Aorta (tissue), 5 donors: ENCODE results near the gene RUSC2. TPM values are rescaled to one million over a fixed set of nuclear protein-coding genes. Genes with fewer than 3 reads are reported as not detected.
"Not testable (repeated sequence)": the region's sequence is repeated elsewhere in the genome, so short reads cannot be mapped to it uniquely, and the experiment has no call there.

Source experiments
- ATAC-seq: fragments of 200-7000 bp; cut with Tn5 transposase; one replicate; pipeline ENCODE4 v1.9.1; 2022; ENCODE audit warnings: moderate library complexity; ENCODE audit not compliant: low FRiP score
- DNase-seq, 2 donors: peaks; one replicate each; pipeline ENCODE4 v3.0.0-alpha.2; 2020
- H3K27ac ChIP-seq, 2 donors: one replicate each; pipeline ENCODE4 v1.5.1; 2013; ENCODE audit warnings: low read length in 2 of 2, mild to moderate bottlenecking in 2 of 2, moderate library complexity in 2 of 2, control low read depth in 1 of 2, inconsistent platforms in 1 of 2, low read depth in 1 of 2
- H3K27me3 ChIP-seq, 2 donors: one replicate each; pipeline ENCODE4 v1.6.1; 2013; ENCODE audit warnings: control low read depth in 1 of 2, low read length in 1 of 2, mild to moderate bottlenecking in 1 of 2, moderate library complexity in 1 of 2; ENCODE audit not compliant: insufficient read depth in 2 of 2, control insufficient read depth in 1 of 2
- H3K36me3 ChIP-seq, 2 donors: one replicate each; pipeline ENCODE4 v1.6.1; 2013; ENCODE audit warnings: control low read depth in 1 of 2, low read length in 1 of 2, mild to moderate bottlenecking in 1 of 2; ENCODE audit not compliant: insufficient read depth in 2 of 2, control insufficient read depth in 1 of 2
- H3K4me1 ChIP-seq, 2 donors: one replicate each; pipeline ENCODE4 v1.6.1; 2013; ENCODE audit warnings: low read length in 2 of 2, control low read depth in 1 of 2, mild to moderate bottlenecking in 1 of 2, moderate library complexity in 1 of 2; ENCODE audit not compliant: insufficient read depth in 2 of 2, control insufficient read depth in 1 of 2
- H3K4me3 ChIP-seq, 2 donors: one replicate each; pipeline ENCODE4 v1.5.1; 2013; ENCODE audit warnings: low read length in 2 of 2, control low read depth in 1 of 2, mild to moderate bottlenecking in 1 of 2
- H3K9me3 ChIP-seq: one replicate; pipeline ENCODE4 v1.6.1; 2013; ENCODE audit warnings: mild to moderate bottlenecking, low read length; ENCODE audit not compliant: control insufficient read depth
- WGBS, 2 donors: extraction: QIAGEN DNeasy Blood & Tissue Kit; methylation state at CpG; one replicate each; pipeline ENCODE4 v1.1.7; 2013; 5-methylcytosine and 5-hydroxymethylcytosine counted together
- intact Hi-C, 2 donors: fragments of 100-400 bp; cut with DNase I; formaldehyde crosslinking; loops; one replicate each; pipeline versions ENCODE4 v1.14.2 to v1.15.0; 2022
- polyA plus RNA-seq, 2 donors: library from polyadenylated mRNA; stranded (reverse); fragments of 200-250 nt; gene quantifications; one replicate each; pipeline ENCODE4 v1.2.3, GENCODE V29; 2013
- total RNA-seq, 2 donors: library from RNA; stranded (reverse); fragmentation: NEBNext Ultra II Directional; extraction: Animal tissue kit (Norgen Biotek cat#: 25700); gene quantifications; one replicate each; pipeline ENCODE4 v1.2.1, GENCODE V29; 2021
- donor health status: healthy with polysubstance abuse.
- donor health status: Bipolar disorder and iron deficiency.
- donor health status: DM: no; HTN: no; CAD: no.
- donor health status: DM: no; HTN: no; CAD: no.
- donor health status: DM: yes; HTN: yes; CAD: no.

The RUSC2 gene
- total and polyA plus RNA-seq, 4 donors, result 11.0 to 112 (median 62.0) TPM

DNA sequence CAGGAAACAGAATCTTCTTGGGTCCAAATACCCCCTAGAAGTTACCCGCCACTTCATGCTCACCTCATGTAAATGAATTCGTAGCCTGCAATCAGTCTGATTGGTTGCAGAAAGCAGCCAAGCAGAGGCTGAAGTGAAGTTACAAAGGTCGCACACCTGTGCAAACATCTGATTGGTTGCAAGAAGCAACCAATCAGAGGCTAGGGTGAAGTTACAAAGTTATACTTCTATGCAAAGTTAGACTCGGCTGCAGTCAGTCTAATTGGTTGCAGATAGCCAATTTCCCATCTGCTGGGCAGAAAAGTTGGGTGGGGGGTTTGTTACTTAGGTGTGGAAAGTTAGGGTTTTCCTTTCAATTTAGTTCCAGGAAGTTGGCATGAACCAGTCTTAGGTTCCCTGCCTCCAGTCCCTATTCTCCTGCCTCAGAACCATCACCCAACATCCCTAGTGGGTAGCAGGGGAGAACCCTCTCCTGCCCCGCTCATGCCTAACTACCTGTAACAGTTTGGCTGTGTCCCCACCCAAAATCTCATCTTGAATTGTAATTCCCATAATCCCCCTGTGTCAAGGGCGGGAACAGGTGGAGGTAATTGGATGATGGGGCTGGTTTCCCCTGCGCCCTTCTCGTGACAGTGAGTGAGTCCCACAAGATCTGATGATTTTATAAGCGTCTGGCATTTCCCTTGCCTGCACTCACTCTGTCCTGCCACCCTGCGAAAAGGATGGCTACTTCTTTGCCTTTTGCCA, 1.2 kb upstream of the RUSC2 start:
- peak overlapping the region in 1 of 2 donors; percentile 87 for H3K4me3 ChIP-seq
- no peak for DNase-seq
- H3K27ac ChIP-seq, result peak overlapping the region; percentile 65 to 89
- WGBS, 2 donors, result 77 to 80% methylated on average over 10 of the region's 10 CpGs
- H3K36me3 ChIP-seq, result no peaks in the 10 kb centered on the region
- no peaks in the 10 kb centered on the region for H3K27me3 ChIP-seq
- no peaks in the 10 kb centered on the region for H3K4me1 ChIP-seq
- no peaks in the 10 kb centered on the region for H3K9me3 ChIP-seq
- ATAC-seq, result no peak
- intact Hi-C loops, result loop anchor here (2.0 kb wide), 1 partner anchor 66 kb away; no protein-coding TSS in a partner anchor

DNA sequence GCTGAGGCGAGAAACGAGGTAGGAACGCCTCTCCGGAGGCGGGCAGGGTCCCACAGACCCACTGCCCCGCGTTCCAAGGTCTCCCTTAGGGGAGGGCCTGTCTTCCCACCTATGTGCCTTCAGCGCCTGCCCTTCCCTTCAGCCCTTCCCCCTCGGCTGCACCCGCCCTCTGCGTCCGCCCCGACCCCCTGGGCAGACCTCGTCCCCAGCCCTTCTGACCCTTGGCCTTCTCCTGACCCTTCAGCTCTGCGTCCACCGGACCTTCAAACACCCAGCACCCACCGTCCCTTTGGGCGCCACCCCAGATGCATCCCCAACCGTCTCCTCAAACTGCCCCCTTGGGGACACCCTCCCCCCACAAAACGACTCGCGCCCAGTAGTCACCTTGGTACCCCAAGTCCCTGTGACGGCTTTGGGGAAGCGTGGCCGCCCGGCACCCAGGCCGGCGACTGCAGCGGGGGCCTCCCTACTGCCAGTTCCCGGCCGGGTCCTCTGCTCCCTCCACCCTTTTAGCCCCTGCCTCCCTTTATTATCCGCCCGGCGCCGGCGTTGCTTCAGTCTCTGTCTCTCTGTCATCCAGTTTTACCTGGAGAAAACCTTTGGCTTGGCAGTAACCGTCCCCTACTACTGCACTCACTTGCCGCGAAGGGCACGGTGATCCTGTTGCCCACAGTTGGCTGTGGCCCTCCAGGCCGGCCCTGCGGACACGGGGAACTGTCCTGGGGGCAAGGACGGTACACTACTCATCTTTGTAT, 421 bp downstream of the RUSC2 start:
- no peaks in the 10 kb centered on the region for H3K4me1 ChIP-seq
- intact Hi-C loops, result loop anchor here in 1 of 2 donors (5.0 kb wide), 2 partner anchors 47 to 112 kb away; no protein-coding TSS in a partner anchor
- peak overlapping the region; percentile 65 to 89 for H3K27ac ChIP-seq
- 2% methylated on average over 43 to 44 of the region's 44 CpGs for WGBS, 2 donors
- H3K27me3 ChIP-seq, result no peaks in the 10 kb centered on the region
- no peaks in the 10 kb centered on the region for H3K9me3 ChIP-seq
- peak overlapping the region; percentile 83 to 87 for H3K4me3 ChIP-seq
- peak; percentile 63 to 82 for DNase-seq
- ATAC-seq, result peak; percentile 58
- no peaks in the 10 kb centered on the region for H3K36me3 ChIP-seq

DNA sequence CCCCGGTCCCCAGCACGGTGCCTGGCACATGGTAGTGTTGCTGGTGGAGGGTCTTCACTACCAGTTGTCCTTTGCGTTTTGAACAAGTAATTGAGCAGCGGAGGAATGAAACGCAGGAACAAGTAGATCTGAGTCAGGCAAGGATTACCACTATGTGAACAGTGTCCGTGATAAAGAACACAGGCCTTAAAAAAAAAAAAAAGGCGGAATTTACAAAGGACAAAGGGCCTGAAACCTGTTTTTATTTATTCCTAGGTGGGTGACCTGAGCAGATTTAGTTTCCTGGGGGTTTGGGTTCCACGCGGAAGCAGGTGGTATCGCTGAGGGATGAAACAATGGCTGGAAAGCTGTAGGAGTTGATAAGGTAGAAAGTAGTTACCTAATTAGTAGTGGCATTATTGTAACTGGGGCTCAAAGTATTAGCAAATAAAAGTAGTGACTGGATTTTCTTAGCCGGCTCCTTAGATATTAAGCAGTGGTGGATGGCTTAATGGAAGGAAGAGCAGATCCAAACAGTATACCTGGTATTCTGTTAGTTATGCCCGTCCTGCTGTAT, 1.1 kb downstream of the RUSC2 start:
- intact Hi-C loops, result loop anchor here in 1 of 2 donors (5.0 kb wide), 2 partner anchors 46 to 111 kb away; no protein-coding TSS in a partner anchor
- H3K27ac ChIP-seq, result peak overlapping the region; percentile 65 to 89
- H3K4me3 ChIP-seq, result peak overlapping the region; percentile 83 to 87
- no peaks in the 10 kb centered on the region for H3K27me3 ChIP-seq
- no peaks in the 10 kb centered on the region for H3K4me1 ChIP-seq
- no peak for DNase-seq
- no peaks in the 10 kb centered on the region for H3K36me3 ChIP-seq
- WGBS, 2 donors, result 8 to 10% methylated on average over 12 of the region's 12 CpGs
- no peaks in the 10 kb centered on the region for H3K9me3 ChIP-seq
- ATAC-seq, result peak; percentile 1

DNA sequence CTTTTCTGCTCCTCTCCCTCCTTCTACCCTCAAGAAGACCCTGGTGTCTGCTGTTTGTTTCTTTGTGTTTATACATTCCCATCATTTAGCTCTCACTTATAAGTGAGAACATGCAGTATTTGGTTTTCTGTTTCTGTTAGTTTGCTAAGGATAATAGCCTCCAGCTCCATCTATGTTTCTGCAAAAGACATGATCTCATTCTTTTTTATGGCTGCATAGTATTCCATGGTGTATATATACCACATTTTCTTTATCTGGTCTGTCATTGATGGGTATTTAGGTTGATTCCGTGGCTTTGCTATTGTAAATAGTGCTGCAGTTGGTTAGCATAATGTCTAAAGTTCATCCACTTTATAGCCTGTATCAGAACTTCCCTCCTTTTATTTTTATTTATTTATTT, 3.2 kb downstream of the RUSC2 start:
- intact Hi-C loops, result loop anchor here in 1 of 2 donors (2.0 to 5.0 kb wide), 3 partner anchors 26 to 109 kb away; no protein-coding TSS in a partner anchor
- not testable (repeated sequence) for H3K4me1 ChIP-seq, H3K27ac ChIP-seq, H3K4me3 ChIP-seq, DNase-seq, H3K27me3 ChIP-seq, H3K9me3 ChIP-seq, ATAC-seq, H3K36me3 ChIP-seq
- WGBS, 2 donors, result 88 to 94% methylated on average over 1 of the region's 1 CpG

DNA sequence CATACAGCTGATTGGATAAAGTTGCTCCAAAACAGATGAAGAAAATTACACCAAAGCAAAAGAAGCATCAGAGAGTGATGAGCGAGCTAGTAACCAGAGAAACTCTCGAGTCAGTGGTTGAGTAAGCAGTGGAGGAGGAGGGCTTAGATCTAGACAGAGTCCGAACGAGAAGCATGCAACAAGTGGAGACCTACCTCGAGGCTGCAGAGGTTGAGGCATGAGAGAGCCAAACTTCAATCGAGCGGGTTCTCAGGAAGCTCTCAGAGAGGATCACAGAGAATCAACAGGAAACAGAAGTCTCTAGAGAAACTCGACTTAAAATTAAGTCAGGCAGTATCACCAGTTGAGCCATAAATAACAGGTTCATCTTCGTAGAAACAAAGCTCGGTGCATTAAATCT, 6.1 kb downstream of the RUSC2 start:
- no peaks in the 10 kb centered on the region for H3K9me3 ChIP-seq
- DNase-seq, result no peak
- H3K27me3 ChIP-seq, result no peaks in the 10 kb centered on the region
- H3K36me3 ChIP-seq, result no peaks in the 10 kb centered on the region
- no peak overlapping the region for H3K4me3 ChIP-seq
- WGBS, 2 donors, result 84 to 88% methylated on average over 10 of the region's 10 CpGs
- intact Hi-C loops, result loop anchor here in 1 of 2 donors (2.0 kb wide), 1 partner anchor 15 kb away; no protein-coding TSS in a partner anchor
- ATAC-seq, result no peak
- H3K27ac ChIP-seq, result peak overlapping the region in 1 of 2 donors; percentile 8
- H3K4me1 ChIP-seq, result peaks cover 6% of the 10 kb centered on the region in 2 donors

DNA sequence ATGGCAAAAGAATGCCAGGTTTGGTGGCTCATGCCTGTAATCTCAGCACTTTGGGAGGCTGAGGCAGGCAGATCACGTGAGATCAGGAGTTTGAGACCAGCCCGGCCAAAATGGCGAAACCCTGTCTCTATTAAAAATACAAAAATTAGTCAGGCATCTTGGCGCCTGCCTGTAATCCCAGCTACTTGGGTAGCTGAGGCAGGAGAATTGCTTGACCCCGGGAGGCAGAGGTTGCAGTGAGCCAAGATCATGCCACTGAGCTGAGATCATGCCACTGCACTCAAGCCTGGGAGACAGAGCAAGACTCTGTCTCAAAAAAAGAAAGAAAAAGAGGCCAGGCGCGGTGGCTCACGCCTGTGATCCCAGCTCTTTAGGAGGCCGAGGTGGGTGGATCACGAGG, 8.3 kb downstream of the RUSC2 start:
- H3K9me3 ChIP-seq, intact Hi-C loops, H3K4me3 ChIP-seq, H3K4me1 ChIP-seq, H3K36me3 ChIP-seq, H3K27me3 ChIP-seq: not testable (repeated sequence)
- ATAC-seq, result peak; percentile 83
- H3K27ac ChIP-seq, result peak overlapping the region in 1 of 2 donors; percentile 41
- 5 to 6% methylated on average over 10 of the region's 10 CpGs for WGBS, 2 donors
- peak; percentile 78 to 83 for DNase-seq

DNA sequence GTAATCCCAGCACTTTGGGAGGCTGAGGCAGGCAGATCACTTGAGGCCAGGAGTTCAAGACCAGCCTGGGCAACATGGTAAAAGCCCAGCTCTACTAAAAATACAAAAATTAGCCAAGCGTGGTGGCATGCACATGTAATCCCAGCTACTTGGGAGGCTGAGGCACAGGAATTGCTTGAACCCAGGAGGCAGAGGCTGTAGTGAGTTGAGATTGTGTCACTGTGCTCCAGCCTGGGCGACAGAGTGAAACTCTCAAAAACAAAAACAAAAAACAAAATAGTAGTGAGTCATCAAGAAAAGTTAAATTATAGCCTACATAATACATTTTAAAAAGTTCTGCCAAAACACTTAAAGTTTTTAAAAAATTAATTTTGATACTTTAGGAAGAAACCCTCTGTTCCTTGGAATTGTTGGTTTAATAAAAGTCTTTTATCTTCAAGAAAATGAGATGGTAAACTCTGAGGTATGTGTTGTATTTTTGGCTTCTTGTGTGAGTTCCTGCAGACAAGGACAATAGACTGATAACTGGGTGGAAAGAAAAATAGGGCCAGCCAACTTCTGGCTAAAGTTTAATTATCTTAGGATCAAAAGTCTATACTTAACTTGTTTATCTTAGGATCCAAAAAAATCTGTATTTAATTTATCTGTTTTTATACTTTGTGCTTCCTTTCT, 9.3 kb downstream of the RUSC2 start:
- H3K27me3 ChIP-seq, result no peaks in the 10 kb centered on the region
- 41 to 45% methylated on average over 2 of the region's 2 CpGs for WGBS, 2 donors
- DNase-seq (no peak), ATAC-seq (no peak)
- H3K27ac ChIP-seq, result peak overlapping the region; percentile 82 to 84
- H3K9me3 ChIP-seq, result no peaks in the 10 kb centered on the region
- no peak overlapping the region for H3K4me3 ChIP-seq
- intact Hi-C loops, result no loop called here
- H3K36me3 ChIP-seq, result no peaks in the 10 kb centered on the region
- peaks cover 6 to 9% of the 10 kb centered on the region in 2 donors for H3K4me1 ChIP-seq

DNA sequence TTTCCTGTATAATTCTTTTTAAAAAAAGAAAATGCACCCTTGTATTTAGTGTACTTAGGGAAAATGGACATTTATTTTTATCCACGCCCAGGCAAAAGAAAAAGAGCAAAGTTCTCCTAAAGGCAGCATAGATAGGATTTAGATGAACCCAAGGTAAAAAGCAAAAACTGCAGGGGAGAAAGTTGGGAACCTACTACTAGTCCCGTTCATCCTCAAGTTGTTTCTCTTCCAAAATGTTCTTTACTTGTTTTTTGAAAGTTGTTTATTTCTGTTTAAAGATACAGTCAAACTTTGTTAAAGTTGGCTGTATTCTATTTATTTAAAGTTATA, 9.8 kb downstream of the RUSC2 start:
- Histone ChIP-seq H3K27ac (peak overlapping the region in 1 of 2 donors; percentile 43), H3K36me3 (no peaks in the 10 kb centered on the region), H3K27me3 (no peaks in the 10 kb centered on the region), H3K4me1 (peaks cover 6 to 9% of the 10 kb centered on the region in 2 donors), H3K4me3 (no peak overlapping the region), H3K9me3 (no peaks in the 10 kb centered on the region)
- intact Hi-C loops, result no loop called here
- 0 to 7% methylated on average over 2 of the region's 2 CpGs for WGBS, 2 donors
- DNase-seq, result no peak
- no peak for ATAC-seq
